Measurements from ENCODE around the gene XPC.

The XPC gene

DNA sequence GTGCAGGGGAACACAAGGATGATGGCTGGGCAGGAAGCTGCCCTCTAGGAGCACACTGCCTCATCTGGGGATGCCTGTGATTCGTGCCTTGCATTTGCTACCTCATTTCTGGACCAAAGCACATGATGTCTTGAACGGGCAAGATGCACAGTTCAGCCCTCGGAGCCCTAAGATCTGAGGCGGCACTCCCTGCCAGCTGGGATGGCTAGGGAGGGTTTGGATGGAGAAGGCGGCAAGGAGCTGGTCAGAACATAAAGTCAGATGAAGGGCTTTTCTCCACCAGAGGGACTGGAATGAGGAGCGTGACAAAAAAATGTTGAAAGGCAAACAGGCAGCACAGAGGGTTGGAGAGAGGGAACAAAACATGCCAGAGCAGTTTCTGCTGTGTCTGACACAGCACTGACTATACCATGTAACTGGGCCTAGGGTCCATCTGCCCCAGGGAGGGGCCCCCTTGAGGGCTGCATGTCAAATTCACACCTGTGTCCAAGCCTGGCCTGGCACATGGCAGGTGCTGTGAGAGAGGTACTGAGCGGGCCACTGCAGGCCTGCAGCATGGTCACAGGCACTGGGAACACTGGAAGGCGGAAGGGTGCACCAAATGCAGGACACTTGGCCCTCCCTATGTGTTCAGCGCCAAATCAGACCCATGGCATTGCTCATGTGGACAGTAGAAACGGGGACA, 31.9 kb downstream of the XPC start:
- no peak for DNase-seq (ENCODE audit: low spot score)

DNA sequence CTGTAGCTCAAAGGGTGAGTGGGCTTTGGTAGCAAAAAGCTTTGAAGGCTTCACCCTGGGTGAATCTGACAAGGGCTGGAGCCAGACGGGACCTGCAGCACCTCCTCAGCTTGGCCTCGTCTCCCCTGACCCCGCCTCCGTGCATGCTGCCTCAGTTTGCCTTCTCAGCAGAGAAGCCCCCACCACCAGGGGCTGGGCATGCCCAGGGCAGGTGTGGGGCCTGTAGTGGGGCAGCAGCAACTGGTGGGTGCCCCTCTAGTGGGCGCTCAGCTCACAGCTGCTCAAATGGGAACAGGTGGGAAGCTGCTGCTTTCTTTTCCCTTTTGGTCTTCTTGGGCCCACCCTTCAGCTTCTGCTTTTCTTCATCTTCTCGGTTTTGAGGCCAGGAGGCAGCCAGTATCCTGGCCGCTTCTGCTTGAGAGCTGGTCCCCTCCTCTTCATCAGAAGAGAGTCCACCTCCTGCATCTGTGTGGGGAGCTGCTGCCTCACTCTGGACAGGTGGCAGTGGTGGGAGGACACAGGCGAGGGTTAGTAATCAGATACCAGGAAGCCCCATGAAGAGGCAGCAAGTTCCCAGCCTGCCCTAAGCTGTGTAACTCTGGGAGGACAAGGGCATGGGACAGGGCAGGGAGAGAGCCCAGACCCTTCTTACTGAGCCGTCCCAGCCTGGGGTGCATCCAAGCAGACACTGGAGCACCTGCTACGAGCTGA, 32.6 kb downstream of the XPC start:
- DNase-seq (ENCODE audit: low spot score), result no peak

DNA sequence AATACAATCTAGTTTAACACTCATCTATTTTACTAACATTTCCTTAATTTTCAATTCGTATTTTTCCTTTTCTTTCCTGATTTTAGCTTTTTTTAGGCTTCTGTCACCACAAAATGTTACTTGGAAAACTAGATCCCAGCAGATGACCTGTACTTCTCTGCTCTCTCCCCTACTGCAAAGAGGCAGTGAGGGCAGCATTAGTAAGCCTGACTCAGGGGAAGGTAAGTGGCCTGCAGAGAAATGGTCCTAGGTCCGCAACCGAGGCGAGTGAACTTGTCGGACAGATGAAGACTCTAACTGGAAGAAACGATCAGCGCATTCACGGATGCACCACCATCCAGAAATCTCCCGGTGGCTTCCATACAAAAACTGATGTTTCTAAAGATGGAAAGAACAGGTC, 33.2 kb downstream of the XPC start:
- DNase-seq (ENCODE audit: low spot score), result no peak

DNA sequence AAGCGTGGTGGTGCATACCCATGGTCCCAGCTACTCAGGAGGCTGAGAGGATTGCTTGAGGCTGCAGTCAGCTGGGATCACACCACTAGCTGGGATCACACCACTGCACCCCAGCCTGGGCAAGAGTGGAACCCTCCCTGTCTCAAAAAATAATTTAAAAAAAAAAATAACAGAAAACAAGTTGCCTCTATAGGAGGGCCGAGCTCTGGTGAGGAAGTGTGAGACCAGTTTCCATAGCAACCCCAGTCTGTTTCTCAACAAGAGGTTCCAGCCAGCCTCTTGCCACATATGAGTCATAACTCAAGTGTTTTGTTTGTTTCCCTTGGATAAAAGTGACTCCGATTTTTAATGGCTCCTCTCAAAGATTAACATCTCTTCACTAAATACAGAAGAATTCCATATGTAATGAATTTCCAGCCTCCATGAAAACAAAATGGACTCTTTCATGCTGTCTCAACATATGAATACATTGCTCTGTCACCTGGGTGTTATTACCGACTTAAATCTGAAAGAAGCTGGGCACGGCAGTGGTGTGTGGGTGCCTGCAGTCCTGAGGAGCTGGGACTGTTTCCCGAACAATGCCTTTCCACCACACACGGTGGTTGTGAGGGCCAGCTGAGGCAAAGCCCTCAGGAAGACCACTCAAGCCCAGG, 33.9 kb downstream of the XPC start:
- peak; percentile 77 for DNase-seq (ENCODE audit: low spot score)

DNA sequence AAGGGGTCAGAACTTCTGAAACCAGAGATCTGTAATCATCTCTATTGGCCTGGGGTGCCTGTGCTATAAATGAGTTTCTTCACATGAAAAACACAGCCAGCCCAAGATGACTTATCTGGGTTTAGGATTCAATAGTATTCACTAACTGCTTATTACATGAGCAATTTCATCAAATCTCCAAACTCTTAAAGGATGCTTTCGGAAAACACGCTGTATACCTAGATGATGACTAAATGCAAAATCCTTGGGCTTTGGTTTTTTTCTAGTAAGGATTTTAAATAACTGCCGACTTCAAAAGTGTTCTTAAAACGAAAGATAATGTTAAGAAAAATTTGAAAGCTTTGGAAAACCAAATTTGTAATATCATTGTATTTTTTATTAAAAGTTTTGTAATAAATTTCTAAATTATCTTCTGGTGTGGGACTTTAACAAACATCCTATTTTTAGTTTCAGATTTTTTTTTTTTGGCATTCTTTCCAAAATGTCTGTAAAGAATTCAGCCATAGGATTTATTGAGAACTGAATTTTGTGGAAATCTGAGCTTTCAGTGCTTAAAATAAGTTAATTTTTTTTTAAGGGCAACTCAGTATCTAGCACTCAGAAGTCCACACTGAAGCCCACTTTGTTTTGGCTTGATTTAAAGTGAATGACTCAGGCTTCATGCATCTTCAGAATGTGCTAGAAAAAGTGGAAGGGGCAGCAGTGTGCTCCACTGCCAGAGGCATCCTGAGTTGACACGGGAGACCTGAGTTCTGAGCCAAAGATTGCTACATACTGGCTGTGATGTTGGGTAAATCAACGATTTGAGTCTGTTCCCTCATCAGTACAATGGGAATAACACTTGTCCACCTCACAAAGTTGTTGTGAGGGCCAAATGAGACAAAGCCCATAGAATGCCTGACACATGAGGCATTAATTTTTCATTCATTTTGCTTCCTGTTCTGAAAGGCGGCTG, 34.9 kb downstream of the XPC start:
- DNase-seq (ENCODE audit: low spot score), result no peak

DNA sequence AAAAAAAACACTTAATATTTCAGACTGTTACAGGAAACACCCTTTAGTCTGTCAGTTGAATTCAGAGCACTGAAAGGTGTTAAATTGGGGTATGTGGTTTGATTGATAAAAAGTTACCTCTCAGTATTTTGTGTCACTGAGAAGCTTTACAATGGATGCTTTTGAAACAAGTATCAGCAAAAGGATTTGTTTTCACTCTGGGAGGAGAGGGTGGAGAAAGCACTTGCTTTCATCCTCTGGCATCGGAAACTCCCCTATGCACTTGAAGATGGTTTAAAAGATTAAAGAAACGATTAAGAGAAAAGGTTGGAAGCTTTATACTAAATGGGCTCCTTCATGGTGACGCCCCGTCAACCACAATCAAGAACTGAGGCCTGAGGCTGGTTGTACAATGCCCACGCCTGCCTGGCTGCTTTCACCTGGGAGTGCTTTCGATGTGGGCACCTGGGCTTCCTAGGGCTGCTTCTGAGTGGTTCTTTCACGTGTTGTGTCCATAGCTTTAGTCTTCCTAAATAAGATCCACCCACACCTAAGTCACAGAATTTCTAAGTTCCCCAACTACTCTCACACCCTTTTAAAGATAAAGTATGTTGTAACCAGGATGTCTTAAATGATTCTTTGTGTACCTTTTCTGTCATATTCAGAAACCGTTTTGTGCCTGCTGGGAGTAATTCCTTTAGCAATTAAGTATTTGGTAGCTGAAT, 35.7 kb downstream of the XPC start:
- DNase-seq (ENCODE audit: low spot score), result no peak

DNA sequence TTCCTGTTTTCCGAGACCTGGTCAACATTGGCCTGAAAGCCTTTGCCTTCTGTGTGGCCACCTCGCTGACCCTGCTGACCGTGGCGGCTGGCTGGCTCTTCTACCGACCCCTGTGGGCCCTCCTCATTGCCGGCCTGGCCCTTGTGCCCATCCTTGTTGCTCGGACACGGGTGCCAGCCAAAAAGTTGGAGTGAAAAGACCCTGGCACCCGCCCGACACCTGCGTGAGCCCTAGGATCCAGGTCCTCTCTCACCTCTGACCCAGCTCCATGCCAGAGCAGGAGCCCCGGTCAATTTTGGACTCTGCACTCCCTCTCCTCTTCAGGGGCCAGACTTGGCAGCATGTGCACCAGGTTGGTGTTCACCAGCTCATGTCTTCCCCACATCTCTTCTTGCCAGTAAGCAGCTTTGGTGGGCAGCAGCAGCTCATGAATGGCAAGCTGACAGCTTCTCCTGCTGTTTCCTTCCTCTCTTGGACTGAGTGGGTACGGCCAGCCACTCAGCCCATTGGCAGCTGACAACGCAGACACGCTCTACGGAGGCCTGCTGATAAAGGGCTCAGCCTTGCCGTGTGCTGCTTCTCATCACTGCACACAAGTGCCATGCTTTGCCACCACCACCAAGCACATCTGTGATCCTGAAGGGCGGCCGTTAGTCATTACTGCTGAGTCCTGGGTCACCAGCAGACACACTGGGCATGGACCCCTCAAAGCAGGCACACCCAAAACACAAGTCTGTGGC, 36.6 kb downstream of the XPC start:
- no peak for DNase-seq (ENCODE audit: low spot score)

DNA sequence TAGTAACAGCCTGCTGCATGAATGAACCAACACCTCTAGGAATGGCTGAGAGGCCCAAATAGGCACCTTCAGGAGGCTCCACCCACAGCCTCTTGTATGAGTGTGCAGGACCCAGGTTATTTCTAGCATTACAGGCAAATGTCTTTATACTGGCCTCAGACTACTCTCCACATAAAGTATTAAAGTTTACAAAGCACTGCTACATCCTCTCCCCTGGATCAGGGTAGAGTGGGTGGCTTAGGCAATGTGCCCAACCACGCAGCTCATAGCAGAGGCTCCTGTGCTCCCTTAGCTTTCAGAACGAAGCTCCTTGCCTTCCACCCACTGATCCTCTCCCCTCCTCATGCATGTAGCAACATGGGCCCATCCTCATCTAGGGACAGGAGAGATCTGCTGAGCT, 37.3 kb downstream of the XPC start:
- DNase-seq (ENCODE audit: low spot score), result no peak

DNA sequence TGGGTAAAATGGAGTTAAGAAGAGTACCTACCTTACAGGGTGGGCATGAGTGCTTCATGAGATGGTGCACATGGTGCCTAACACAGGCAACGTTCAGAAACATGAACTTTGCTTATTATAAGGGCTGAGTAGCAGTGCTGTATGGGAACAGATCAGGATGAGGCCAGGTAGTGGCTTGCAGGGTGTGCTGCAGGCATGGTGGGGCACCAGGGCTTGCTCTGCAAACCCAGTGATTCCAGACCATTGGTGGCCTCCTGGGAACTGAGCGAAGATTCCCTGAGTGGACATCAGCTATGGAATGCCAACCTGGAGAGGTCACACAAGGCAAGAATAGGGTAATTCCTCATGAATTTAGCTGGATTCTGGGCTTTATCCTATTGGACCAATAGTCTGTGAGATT, 37.7 kb downstream of the XPC start:
- no peak for DNase-seq (ENCODE audit: low spot score)

DNA sequence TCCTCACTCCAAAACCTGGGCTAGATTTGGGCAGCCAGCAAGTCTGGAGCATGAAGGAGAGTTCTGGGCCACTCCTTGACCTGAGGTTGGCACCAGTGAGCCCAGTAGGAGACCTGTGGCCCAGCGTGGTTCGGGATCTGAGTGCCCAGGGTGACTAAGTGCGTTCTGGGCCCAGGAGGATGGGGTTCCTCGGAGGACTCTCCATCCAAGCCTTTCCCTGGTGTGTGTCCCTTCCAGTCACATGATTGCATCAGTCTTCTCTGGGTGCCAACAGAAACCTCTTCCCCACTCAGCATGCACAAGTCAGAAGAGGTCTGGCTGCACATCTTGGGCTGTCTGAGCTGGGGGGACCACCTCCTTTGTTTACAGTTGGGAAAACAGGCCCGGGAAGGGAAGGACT, 38.6 kb downstream of the XPC start:
- DNase-seq (ENCODE audit: low spot score), result no peak

DNA sequence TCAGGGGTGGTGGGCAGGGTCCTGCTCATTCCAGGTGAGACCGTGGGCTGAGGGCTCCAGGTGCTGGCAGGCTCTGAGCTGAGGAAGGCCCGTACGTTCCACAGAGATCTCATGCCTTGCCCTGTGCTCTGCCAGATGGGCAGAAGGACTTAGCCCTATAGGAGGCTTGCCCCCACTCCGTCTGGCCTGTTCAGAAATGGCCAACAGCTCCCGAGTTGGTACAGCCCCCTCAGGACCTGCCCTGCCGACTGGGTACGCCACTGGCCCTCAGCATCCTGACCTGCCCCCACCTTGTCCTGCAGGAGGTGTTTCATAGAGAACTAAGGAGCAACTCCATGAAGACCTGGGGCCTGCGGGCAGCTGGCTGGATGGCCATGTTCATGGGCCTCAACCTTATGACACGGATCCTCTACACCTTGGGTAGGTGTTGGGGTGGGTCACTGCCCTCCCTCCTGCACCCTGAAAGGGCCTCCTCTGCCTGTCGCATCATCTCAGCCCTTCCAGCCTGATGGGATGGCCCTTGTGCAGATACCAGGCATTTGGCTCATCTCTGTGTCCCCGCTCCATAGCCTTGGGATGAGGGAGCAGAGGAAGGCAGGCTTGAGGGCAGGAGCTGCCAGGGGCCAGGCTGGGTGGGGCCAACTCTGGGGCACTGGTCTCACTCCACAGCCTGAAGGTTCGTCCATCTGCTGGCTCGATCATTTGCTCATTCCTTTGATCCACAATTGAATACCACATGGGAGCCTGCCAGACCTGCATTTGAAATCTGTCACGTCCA, 39.3 kb downstream of the XPC start:
- DNase-seq (ENCODE audit: low spot score), result no peak

DNA sequence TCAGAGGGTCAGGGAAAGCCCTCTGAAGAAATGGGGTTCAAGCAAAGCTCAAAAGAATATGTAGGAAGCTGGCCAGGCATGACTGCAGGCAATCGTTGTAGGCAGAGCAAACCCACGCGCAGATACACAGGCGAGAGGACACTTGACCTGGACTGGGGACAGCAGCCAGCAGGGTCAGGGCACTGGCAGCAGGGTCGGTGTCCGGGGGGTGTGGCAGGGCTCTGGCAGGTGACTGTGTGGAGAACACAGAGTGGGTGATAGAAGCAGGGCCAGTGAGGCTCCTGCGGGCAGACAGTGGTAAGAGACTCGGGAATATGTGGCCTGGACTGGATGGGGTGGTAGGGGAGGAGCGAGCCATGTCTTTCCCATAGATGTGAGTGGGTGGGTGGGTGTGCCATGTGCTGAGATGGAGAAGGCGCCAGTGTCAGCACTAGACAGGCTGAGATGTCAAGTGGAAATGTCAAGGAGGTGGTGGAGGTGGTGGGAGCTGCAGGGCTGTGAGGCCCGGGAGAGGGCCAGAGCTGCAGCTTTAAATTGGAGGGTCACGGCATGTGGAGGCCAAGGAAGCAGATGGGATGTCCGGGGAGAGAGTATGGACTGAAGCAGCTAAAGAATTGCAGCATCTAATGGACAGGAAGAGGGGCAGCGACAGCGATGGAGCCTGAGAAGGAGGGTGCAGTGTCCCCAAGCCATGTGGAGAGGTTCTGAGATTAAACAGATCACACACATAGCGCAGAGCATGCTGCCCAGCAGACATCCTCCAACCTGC, 40.1 kb downstream of the XPC start:
- no peak for DNase-seq (ENCODE audit: low spot score)

DNA sequence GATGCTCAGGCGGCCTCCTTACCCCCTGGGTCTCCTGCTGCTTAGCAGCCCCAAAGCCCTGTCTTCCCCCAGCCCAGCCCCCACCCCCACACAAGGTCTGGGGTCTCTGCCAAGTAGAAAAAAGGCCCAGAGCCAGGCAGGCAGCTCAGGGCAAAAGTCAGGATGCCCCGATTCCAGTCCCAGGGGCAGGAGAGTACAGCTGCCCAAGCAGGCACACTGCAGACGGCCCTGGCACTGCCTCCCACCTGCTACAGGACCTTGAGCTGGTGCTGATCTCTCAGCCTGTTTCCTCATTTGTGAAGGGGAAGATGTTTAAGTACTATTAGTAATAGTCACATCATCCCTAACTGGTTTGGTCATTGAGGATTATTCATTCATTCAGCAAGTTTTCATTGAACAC, 41.0 kb downstream of the XPC start:
- DNase-seq (ENCODE audit: low spot score), result no peak

DNA sequence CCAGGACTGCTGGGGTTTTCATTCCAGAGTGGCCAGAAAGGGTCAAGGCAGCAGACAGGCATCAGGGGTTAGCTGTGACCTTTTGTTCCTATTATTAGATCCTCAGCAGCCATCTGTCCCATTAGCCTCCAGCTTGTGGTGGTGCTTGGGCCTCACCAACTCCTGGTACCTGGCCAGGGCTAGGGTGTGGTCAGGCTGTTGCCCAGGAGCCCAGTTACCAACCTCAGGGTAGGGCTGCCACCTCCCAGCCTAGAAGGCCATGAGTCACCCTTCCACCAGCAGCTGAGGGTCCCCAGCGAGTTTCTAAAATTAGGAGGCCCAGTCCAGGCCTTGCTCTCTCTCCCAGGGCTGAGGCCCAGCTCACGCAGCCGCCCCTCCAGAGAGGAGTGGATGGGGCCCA, 41.4 kb downstream of the XPC start:
- DNase-seq (ENCODE audit: low spot score), result no peak

DNA sequence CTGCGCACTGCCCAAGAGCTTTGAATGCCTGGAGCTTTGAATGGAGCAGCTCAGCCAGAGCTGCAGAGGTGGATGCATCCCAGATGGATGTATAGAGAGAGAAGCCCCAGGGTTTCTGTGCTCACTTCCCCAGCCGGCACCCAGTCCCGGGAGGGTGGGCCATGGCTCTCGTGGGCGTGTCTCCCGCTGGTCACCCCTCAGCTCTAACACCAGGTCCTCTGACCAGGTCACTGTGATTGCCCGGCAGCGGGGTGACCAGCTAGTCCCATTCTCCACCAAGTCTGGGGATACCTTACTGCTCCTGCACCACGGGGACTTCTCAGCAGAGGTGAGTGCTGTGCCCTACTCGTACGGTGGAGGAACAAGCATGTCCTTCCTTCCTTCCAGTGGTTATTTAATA, 42.8 kb downstream of the XPC start:
- no peak for DNase-seq (ENCODE audit: low spot score)

DNA sequence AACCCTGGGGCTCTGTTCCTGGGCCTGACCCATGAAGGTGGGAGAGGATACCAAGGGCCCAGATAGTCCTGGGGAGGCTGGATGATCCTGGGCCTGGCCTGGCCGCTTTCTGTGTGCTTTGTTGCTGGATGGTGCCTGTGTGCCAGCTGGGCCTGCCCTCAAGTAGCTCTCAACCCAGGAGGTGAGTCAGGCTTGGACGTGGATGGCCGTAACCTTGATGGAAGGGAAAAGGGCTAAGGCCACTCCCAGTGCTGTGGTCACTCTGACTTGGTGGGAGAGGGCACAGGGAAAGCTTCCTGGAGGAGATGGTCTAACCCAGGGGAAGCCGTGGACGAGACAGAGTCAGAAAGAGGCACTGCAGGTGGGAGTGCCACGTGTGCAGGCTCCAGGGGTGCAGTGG, 44.1 kb downstream of the XPC start:
- DNase-seq (ENCODE audit: low spot score), result no peak

DNA sequence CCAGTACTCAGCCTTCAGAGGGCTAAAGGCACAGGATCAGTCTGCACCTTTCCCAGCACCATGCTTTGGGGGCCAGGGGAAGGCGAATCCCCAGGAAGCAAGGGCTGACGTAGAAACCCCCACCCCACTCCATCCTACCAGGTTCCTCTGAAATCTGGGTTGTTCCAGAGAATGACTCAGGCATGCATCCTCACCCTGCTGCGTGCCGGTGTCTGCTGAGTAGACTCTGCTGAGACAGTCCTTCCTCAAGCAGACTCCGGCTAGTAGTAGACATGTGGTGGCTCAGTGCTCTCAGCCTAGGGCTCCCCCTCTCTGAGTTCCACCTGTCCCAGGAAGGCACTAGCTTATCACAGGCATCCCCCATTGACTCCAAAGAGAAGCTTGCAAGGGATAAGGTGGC, 44.5 kb downstream of the XPC start:
- DNase-seq (ENCODE audit: low spot score), result no peak

DNA sequence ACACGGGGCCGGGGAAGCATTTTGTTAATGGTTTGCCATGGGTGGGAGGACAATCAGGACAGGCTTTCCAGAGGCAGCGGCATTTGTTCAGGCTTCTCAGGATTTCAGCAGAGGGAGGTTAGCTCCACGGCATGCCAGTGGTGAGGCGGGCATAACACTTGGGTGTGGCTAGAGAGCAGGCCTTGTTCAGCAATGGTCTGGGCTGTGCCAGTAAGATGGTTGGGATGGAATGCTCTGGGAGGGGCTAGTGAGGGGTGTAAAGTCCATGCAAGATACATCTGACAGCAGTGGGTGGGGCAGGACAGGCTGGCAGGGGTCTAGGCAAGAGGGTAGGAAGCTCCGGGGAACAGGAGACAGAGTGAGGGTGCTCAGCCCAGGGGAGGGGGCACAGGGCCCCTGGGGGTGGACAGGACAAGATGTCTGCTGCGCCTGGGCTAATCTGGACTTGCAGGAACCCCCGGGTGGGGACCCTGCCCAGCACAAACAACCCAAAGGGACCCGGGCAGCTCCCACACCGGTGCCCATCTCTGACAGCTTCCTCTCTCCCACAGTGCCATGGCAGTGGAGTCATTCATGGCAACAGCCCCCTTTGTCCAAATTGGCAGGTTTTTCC, 45.1 kb downstream of the XPC start:
- DNase-seq (ENCODE audit: low spot score), result no peak

DNA sequence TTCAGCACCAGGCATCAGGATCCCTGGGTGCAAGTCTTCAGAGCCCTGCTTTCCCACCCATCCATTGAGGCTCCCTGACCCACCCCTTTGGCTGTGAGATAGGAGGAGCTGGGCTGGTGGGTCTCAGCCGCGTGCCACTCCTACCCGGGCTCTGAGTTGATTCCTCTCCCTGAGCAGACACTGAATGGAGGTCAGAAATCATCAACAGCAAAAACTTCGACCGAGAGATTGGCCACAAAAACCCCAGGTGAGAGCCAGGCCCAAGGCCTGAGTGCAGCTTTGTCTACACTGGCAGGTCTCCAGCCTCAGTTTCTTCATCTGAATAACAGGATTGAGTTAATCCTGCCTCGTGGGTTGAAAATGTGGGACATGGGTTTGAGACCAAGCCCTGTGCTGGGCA, 45.7 kb downstream of the XPC start:
- DNase-seq (ENCODE audit: low spot score), result no peak
